HG02763 (cell line): ENCODE data around the gene POLD1.

ENCODE experiments used
- ATAC-seq: cut with Tn5 transposase; IDR thresholded peaks from one replicate; pipeline ENCODE4 v1.9.1; 2021; ENCODE audit warnings: mild to moderate bottlenecking, moderate library complexity; ENCODE audit not compliant: unreplicated experiment

Gene POLD1

GRCh38 chr19:50461066-50461875, 77.1 kb downstream of the POLD1 start:
- ATAC-seq, result no peak

DNA sequence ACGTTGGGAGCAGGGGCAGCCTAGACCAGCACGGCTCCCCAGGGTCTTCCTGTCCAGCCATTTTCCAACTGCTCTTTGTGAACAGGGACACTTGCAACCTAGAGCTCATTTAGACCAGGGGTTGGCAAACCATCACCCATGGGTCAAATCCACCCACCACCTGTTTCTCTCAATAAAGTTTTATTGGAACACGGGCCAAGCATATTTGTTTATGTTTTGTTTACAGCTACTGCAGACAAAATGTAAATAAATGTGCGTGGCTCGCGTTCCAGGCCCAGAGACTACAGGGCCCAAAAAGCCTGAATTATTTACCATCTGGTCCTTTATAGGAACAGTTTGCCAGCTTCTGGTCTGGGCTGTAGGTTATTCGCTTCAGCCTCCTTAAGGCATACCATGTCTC, 78.8 kb downstream of the POLD1 start:
- no peak for ATAC-seq

- ATAC-seq, result no peak
Observed at GRCh38 chr19:50464348-50464747, 80.2 kb downstream of the POLD1 start.

DNA sequence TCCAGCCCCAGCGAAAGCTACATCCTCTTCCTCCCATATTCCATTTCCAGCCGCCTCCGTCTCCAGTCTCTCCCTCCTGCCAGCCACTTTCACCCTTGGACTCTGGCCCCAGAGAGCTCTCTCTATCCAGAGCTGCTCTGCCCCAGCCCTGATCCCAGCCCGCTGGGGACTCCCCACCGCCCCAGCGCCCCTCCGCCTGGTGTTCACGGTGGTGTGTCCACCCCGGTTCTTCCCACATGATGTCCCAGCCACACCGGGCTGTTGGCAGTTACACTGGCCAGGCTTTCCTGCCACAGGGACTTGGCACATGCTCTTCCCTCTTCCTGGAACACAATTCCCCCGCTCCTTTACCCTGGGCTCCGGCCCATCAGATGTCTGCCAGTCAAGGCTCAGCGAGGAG, 80.9 kb downstream of the POLD1 start:
- no peak for ATAC-seq

GRCh38 chr19:50465986-50466705, 82.0 kb downstream of the POLD1 start:
- no peak for ATAC-seq

DNA sequence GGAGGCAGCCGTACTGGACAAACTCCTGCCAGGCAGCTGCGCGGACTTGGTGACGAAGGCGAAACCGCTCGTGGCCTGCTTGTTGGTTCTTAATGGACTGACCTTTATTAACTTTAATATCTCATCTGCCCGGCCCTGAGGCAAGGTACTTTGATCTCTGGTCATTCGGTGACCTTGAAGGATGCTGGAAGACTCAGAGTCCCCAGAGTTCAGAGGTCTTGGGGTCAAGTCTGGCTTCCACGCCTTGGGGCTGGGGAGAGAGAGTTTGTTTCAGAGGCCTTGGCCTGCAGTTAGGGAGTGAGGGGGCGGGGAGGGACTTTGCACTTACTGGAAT, 82.5 kb downstream of the POLD1 start:
- no peak for ATAC-seq

DNA sequence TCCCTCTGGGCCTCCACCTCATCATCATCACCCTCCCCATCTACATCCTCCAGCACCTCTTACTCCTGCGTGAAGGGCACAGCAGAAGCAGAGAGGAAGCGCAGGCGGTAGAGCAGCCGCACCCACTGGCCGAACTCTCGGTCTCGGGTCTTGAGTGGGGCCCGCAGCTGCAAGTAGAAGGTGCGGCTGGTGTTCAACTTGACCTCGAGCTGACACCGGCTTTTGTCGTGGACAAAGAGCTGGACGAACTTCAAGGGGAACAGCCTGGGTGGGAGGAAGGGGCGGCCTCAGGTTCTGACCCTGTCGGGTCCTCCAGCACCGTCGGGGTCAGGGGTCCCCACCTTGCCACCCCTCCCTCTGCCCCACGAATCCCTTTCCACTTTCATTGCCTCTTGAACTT, 83.4 kb downstream of the POLD1 start:
- no peak for ATAC-seq
